H1 (cell line): ENCODE data around the gene APH1B.

ENCODE experiments used
- CTCF ChIP-seq, 3 experiments: IDR thresholded peaks; 1 replicate in 2 of 3; 2 replicates in 1 of 3; pipeline versions ENCODE4 v1.5.1 to v1.6.1; 2011; ENCODE audit warnings: low read length in 3 of 3, mild to moderate bottlenecking in 3 of 3, inconsistent platforms in 2 of 3, low read depth in 1 of 3, moderate library complexity in 1 of 3; ENCODE audit not compliant: insufficient read depth in 1 of 3; ENCODE audit errors: control extremely low read depth in 1 of 3
- EZH2 ChIP-seq: fragments of 200-600 bp; sonication (generic); IDR thresholded peaks from 2 replicates; pipeline ENCODE4 v1.7.1; 2012; ENCODE audit warnings: low read depth, mild to moderate bottlenecking, moderate library complexity, low read length, inconsistent platforms; ENCODE audit not compliant: severe bottlenecking
- GTF2F1 ChIP-seq: IDR thresholded peaks from 2 replicates; pipeline ENCODE4 v1.6.1; 2012; ENCODE audit warnings: low read depth, low read length, improper control_type of control experiment, borderline replicate concordance

- TF ChIP-seq EZH2 (no peak), CTCF (IDR thresholded peaks at IDR 0.05; ENCODE audit: control extremely low read depth in 1 of 3, insufficient read depth in 1 of 3, low read depth in 1 of 3, low read length in 3 of 3) (no peak), GTF2F1 (no peak)
Observed at GRCh38 chr15:63234451-63234870, 42.9 kb upstream of the APH1B start.
